HEK293 (cell line): ENCODE measurements around the gene CREB3L1.

ENCODE experiments used
- CTCF ChIA-PET: fragments of 350-600 bp; formaldehyde crosslinking; extraction: SDS; loops from one replicate; lab custom pipeline; 2021; ENCODE audit warnings: antibody characterized with exemption; lab: Yijun Ruan, JAX
- POLR2A ChIA-PET: fragments of 300-600 bp; formaldehyde crosslinking; extraction: SDS; loops from one replicate; lab custom pipeline; 2020; ENCODE audit warnings: antibody characterized with exemption, inconsistent platforms; lab: Yijun Ruan, JAX
- H3K27ac ChIP-seq: fragments of 200-500 bp; sonication (Bioruptor generic); 2 replicates; pipeline ENCODE4 v1.5.1; 2014; ENCODE audit warnings: low read depth, low read length, control low read depth, inconsistent platforms; ENCODE audit errors: extremely low read depth
- H3K36me3 ChIP-seq, 2 experiments: fragments of 200-500 bp in 1 of 2; sonication (Bioruptor generic) in 1 of 2; 1 replicate in 1 of 2; 2 replicates in 1 of 2; pipeline ENCODE4 v1.5.1; 2014 to 2017; ENCODE audit warnings: inconsistent platforms in 2 of 2, low read length in 2 of 2; ENCODE audit not compliant: control insufficient read depth in 2 of 2, insufficient read depth in 1 of 2
- H3K4me1 ChIP-seq: fragments of 200-500 bp; sonication (Bioruptor generic); 2 replicates; pipeline ENCODE4 v1.5.1; 2014; ENCODE audit warnings: mild to moderate bottlenecking, low read length, inconsistent platforms; ENCODE audit not compliant: control insufficient read depth, insufficient read depth
- H3K4me3 ChIP-seq: 2 replicates; pipeline ENCODE4 v1.5.1; 2011; ENCODE audit warnings: low read depth, mild to moderate bottlenecking, control low read depth, low read length, moderate library complexity
- H3K9me3 ChIP-seq: fragments of 200-500 bp; sonication (Bioruptor generic); 2 replicates; pipeline ENCODE4 v1.5.1; 2014; ENCODE audit warnings: low read depth, low read length, inconsistent platforms; ENCODE audit not compliant: control insufficient read depth, insufficient read depth
- IKZF3 ChIP-seq: fragments of 450-650 bp; IDR thresholded peaks from 2 replicates; pipeline ENCODE4 v1.5.0; 2018; ENCODE audit warnings: missing biosample characterization, mild to moderate bottlenecking, missing genetic modification characterization, moderate library complexity
- MZF1 ChIP-seq: fragments of 450-650 bp; formaldehyde crosslinking; IDR thresholded peaks from 2 replicates; pipeline ENCODE4 v1.5.1; 2017; ENCODE audit warnings: missing biosample characterization, missing genetic modification characterization, borderline replicate concordance
- SP3 ChIP-seq: fragments of 450-650 bp; formaldehyde crosslinking; IDR thresholded peaks from 2 replicates; pipeline ENCODE4 v1.5.1; 2016; ENCODE audit warnings: missing biosample characterization, missing genetic modification characterization
- TRIM28 ChIP-seq: IDR thresholded peaks from 2 replicates; pipeline ENCODE4 v1.6.1; 2011; ENCODE audit warnings: low read length, control low read depth, borderline replicate concordance
- ZBTB20 ChIP-seq: fragments of 450-650 bp; formaldehyde crosslinking; IDR thresholded peaks from 2 replicates; pipeline ENCODE4 v1.5.1; 2016; ENCODE audit warnings: missing biosample characterization, missing genetic modification characterization
- ZBTB48 ChIP-seq: fragments of 450-650 bp; formaldehyde crosslinking; IDR thresholded peaks from 2 replicates; pipeline ENCODE4 v1.5.1; 2016; ENCODE audit warnings: missing biosample characterization, missing genetic modification characterization
- ZFHX2 ChIP-seq: fragments of 450-650 bp; formaldehyde crosslinking; conservative IDR thresholded peaks from 2 replicates; pipeline ENCODE4 v1.5.1; 2016; ENCODE audit warnings: missing biosample characterization, missing genetic modification characterization
- ZNF175 ChIP-seq: fragments of 450-650 bp; formaldehyde crosslinking; IDR thresholded peaks from 2 replicates; pipeline ENCODE4 v1.5.1; 2016; ENCODE audit warnings: missing biosample characterization, missing genetic modification characterization
- ZNF19 ChIP-seq: fragments of 450-650 bp; formaldehyde crosslinking; IDR thresholded peaks from 2 replicates; pipeline ENCODE4; 2016; ENCODE audit warnings: missing biosample characterization, missing genetic modification characterization, low read depth
- ZNF239 ChIP-seq: fragments of 450-650 bp; formaldehyde crosslinking; IDR thresholded peaks from 2 replicates; pipeline ENCODE4 v1.5.1; 2016; ENCODE audit warnings: missing biosample characterization, missing genetic modification characterization
- ZNF24 ChIP-seq: fragments of 450-650 bp; formaldehyde crosslinking; IDR thresholded peaks from 2 replicates; pipeline ENCODE4 v1.5.1; 2016; ENCODE audit warnings: missing biosample characterization, missing genetic modification characterization
- ZNF324 ChIP-seq: fragments of 450-650 bp; formaldehyde crosslinking; IDR thresholded peaks from 2 replicates; pipeline ENCODE4 v1.5.1; 2016; ENCODE audit warnings: missing biosample characterization, missing genetic modification characterization
- ZNF394 ChIP-seq: fragments of 450-650 bp; formaldehyde crosslinking; IDR thresholded peaks from 2 replicates; pipeline ENCODE4 v1.5.1; 2016; ENCODE audit warnings: missing biosample characterization, missing genetic modification characterization, mild to moderate bottlenecking, moderate library complexity, borderline replicate concordance
- ZNF404 ChIP-seq: fragments of 450-650 bp; formaldehyde crosslinking; IDR thresholded peaks from 2 replicates; pipeline ENCODE4 v1.5.1; 2017; ENCODE audit warnings: missing biosample characterization, missing genetic modification characterization
- ZNF549 ChIP-seq: fragments of 450-650 bp; IDR thresholded peaks from 2 replicates; pipeline ENCODE4 v1.5.1; 2018; ENCODE audit warnings: missing biosample characterization, missing genetic modification characterization, mild to moderate bottlenecking, inconsistent platforms, moderate library complexity
- ZNF660 ChIP-seq: fragments of 450-650 bp; IDR thresholded peaks from 2 replicates; pipeline ENCODE4 v1.5.1; 2018; ENCODE audit warnings: missing biosample characterization, mild to moderate bottlenecking, missing genetic modification characterization
- ZNF830 ChIP-seq: fragments of 450-650 bp; IDR thresholded peaks from 2 replicates; pipeline ENCODE4 v1.5.0; 2018; ENCODE audit warnings: missing biosample characterization, missing genetic modification characterization, low read depth, mild to moderate bottlenecking, moderate library complexity
- ZSCAN30 ChIP-seq: fragments of 450-650 bp; IDR thresholded peaks from 2 replicates; pipeline ENCODE4 v1.5.1; 2018; ENCODE audit warnings: missing biosample characterization, mild to moderate bottlenecking, missing genetic modification characterization, moderate library complexity
- TF ChIP-seq, protein P1 (sequence below): fragments of 450-650 bp; formaldehyde crosslinking; IDR thresholded peaks from 2 replicates; pipeline ENCODE4 v1.5.1; 2016; ENCODE audit warnings: missing biosample characterization, missing genetic modification characterization
- TF ChIP-seq, protein P2 (sequence below): fragments of 450-650 bp; formaldehyde crosslinking; IDR thresholded peaks from 2 replicates; pipeline ENCODE4 v1.5.1; 2016; ENCODE audit warnings: missing biosample characterization, missing genetic modification characterization
- TF ChIP-seq, protein P3 (sequence below): fragments of 450-650 bp; formaldehyde crosslinking; IDR thresholded peaks from 2 replicates; pipeline ENCODE4 v1.5.1; 2017; ENCODE audit warnings: missing biosample characterization, missing genetic modification characterization
- TF ChIP-seq, protein P4 (sequence below): fragments of 450-650 bp; formaldehyde crosslinking; IDR thresholded peaks from 2 replicates; pipeline ENCODE4 v1.5.1; 2016; ENCODE audit warnings: missing biosample characterization, missing genetic modification characterization, borderline replicate concordance
- TF ChIP-seq, protein P5 (sequence below): fragments of 450-650 bp; formaldehyde crosslinking; IDR thresholded peaks from 2 replicates; pipeline ENCODE4 v1.5.1; 2016; ENCODE audit warnings: missing biosample characterization, missing genetic modification characterization

Gene CREB3L1

DNA sequence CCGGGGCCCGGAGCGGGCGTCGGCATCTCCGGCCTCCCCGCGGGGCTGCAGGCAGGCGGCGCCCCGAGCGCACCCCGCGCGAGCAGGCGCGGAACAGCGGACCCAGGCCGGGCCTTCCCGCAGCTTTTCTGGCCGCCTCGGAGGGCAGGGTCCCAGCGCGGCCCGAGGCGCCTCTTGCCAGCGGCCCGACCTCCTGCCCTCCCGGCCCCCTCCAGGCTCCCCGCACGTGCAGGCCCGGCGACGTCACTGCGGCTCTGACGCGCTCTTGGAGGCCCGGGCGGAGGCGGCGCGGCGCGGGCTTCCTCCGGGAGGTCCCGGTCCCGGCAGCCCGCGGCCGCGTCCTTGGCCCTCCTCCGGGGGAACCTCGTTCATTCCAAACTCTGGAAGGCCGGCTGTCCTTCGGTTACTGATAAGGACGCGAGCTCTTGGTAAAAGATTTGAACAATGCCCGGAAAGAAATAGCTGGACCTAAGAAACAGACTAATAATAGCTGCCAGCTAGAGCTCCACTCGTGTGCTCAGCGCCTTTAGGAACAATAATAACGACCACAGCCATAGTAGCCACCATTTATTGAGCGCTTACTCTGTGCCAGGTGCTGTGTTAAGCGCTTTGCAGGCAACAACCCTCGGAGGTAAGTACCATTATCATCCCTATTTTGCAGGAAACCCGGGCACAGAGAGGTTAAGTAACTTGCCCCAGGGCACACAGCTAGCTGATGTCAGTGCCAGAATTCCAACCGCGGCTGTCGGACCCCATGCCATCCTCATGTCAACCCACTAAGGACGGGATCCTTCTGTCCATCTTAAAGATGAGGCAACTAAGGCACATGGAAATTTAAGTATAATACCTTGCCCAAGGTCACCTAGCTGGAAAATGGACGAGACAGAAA lies 39.1 kb upstream of the CREB3L1 start (continued):
- TF ChIP-seq, protein P1, sequence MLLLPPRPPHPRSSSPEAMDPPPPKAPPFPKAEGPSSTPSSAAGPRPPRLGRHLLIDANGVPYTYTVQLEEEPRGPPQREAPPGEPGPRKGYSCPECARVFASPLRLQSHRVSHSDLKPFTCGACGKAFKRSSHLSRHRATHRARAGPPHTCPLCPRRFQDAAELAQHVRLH (tag by site-specific recombination) = peak; percentile 70
- no peak for TF ChIP-seq MZF1 (tag by site-specific recombination)
- TF ChIP-seq ZFHX2 (tag by site-specific recombination) = no peak
- no peak for TF ChIP-seq TRIM28
- TF ChIP-seq ZNF660 (tag by site-specific recombination) = no peak
- TF ChIP-seq ZBTB20 (tag by site-specific recombination) = no peak
- peak; percentile 39; the same call in 1 of the 2 replicates for TF ChIP-seq ZSCAN30 (tag by site-specific recombination)
- TF ChIP-seq ZNF24 (tag by site-specific recombination) = peak; percentile 17; the same call in 1 of the 2 replicates
- TF ChIP-seq, all 188 proteins: peak for 8

DNA sequence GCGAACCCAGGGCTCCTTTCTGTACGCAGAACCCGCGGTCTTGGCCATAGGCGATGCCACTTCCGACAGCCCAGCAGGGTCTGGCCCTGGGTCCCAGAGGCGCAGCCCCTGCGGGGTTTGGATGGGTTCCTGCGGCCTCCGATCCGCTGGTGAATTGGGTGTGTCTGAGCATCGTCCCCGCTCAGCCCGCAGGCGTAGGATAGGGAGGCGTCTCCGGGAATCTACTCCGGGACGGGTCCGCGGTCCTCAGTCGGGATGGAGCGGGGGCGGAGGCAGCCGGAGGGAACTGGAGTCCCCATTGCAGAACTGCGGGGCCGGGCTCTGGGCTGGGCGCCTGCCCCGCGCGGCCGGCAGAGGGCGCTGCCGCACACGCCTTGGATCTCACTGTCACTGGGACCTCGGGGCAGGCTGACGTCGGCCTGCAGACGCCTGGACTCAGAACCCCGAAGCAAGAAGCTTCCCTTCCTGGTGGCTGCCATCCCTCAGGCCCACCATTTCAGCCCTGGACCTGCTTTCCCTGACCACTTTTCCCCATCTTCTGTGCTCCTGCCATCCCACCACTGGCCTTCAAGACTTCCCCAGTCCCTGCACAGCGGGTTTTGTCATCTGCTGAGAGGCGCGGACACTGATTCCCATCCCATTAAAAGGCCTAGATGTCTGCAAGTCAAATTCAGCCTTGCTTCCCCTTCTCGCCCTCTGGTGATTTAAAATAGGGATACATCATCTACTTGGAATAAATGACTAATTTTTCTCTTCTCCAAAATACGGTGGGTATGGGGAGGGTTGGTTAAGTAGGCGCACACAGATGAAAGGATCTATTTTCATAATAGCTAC lies 38.3 kb upstream of the CREB3L1 start:
- ChIA-PET CTCF (interaction anchor here (0.6 to 19.5 kb wide), 61 partner anchors 9 to 397 kb away, joined by 3 to 451 read pairs (median 4); partner anchors contain the start of genes CREB3L1 and DGKZ), POLR2A (interaction anchor here (0.6 to 2.0 kb wide), 7 partner anchors 16 to 348 kb away, joined by 3 to 9 read pairs (median 4); no protein-coding TSS in a partner anchor)
- H3K36me3 ChIP-seq = no peaks in the 10 kb centered on the region
- peak overlapping the region; percentile 39 for H3K4me3 ChIP-seq
- H3K27ac ChIP-seq = no peak overlapping the region
- no peaks in the 10 kb centered on the region for H3K9me3 ChIP-seq
- peaks cover 2% of the 10 kb centered on the region; the same call in 1 of the 2 replicates for H3K4me1 ChIP-seq
- TF ChIP-seq ZBTB48 (tag by site-specific recombination) = no peak
- TF ChIP-seq ZNF549 (tag by site-specific recombination) = no peak
- no peak for TF ChIP-seq ZNF830
- TF ChIP-seq, protein P2, sequence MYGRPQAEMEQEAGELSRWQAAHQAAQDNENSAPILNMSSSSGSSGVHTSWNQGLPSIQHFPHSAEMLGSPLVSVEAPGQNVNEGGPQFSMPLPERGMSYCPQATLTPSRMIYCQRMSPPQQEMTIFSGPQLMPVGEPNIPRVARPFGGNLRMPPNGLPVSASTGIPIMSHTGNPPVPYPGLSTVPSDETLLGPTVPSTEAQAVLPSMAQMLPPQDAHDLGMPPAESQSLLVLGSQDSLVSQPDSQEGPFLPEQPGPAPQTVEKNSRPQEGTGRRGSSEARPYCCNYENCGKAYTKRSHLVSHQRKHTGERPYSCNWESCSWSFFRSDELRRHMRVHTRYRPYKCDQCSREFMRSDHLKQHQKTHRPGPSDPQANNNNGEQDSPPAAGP (tag by site-specific recombination) = 0 out of 2 replicates have a peak, but pooled peaks have one; percentile 4
- TF ChIP-seq, protein P3, sequence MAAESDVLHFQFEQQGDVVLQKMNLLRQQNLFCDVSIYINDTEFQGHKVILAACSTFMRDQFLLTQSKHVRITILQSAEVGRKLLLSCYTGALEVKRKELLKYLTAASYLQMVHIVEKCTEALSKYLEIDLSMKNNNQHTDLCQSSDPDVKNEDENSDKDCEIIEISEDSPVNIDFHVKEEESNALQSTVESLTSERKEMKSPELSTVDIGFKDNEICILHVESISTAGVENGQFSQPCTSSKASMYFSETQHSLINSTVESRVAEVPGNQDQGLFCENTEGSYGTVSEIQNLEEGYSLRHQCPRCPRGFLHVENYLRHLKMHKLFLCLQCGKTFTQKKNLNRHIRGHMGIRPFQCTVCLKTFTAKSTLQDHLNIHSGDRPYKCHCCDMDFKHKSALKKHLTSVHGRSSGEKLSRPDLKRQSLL (tag by site-specific recombination) = peak; percentile 76
- TF ChIP-seq, protein P4, sequence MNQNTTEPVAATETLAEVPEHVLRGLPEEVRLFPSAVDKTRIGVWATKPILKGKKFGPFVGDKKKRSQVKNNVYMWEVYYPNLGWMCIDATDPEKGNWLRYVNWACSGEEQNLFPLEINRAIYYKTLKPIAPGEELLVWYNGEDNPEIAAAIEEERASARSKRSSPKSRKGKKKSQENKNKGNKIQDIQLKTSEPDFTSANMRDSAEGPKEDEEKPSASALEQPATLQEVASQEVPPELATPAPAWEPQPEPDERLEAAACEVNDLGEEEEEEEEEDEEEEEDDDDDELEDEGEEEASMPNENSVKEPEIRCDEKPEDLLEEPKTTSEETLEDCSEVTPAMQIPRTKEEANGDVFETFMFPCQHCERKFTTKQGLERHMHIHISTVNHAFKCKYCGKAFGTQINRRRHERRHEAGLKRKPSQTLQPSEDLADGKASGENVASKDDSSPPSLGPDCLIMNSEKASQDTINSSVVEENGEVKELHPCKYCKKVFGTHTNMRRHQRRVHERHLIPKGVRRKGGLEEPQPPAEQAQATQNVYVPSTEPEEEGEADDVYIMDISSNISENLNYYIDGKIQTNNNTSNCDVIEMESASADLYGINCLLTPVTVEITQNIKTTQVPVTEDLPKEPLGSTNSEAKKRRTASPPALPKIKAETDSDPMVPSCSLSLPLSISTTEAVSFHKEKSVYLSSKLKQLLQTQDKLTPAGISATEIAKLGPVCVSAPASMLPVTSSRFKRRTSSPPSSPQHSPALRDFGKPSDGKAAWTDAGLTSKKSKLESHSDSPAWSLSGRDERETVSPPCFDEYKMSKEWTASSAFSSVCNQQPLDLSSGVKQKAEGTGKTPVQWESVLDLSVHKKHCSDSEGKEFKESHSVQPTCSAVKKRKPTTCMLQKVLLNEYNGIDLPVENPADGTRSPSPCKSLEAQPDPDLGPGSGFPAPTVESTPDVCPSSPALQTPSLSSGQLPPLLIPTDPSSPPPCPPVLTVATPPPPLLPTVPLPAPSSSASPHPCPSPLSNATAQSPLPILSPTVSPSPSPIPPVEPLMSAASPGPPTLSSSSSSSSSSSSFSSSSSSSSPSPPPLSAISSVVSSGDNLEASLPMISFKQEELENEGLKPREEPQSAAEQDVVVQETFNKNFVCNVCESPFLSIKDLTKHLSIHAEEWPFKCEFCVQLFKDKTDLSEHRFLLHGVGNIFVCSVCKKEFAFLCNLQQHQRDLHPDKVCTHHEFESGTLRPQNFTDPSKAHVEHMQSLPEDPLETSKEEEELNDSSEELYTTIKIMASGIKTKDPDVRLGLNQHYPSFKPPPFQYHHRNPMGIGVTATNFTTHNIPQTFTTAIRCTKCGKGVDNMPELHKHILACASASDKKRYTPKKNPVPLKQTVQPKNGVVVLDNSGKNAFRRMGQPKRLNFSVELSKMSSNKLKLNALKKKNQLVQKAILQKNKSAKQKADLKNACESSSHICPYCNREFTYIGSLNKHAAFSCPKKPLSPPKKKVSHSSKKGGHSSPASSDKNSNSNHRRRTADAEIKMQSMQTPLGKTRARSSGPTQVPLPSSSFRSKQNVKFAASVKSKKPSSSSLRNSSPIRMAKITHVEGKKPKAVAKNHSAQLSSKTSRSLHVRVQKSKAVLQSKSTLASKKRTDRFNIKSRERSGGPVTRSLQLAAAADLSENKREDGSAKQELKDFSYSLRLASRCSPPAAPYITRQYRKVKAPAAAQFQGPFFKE (tag by site-specific recombination) = no peak
- peak; percentile 71; the same call in 1 of the 2 replicates for TF ChIP-seq ZNF324
- TF ChIP-seq ZNF19 = no peak
- TF ChIP-seq, protein P5, sequence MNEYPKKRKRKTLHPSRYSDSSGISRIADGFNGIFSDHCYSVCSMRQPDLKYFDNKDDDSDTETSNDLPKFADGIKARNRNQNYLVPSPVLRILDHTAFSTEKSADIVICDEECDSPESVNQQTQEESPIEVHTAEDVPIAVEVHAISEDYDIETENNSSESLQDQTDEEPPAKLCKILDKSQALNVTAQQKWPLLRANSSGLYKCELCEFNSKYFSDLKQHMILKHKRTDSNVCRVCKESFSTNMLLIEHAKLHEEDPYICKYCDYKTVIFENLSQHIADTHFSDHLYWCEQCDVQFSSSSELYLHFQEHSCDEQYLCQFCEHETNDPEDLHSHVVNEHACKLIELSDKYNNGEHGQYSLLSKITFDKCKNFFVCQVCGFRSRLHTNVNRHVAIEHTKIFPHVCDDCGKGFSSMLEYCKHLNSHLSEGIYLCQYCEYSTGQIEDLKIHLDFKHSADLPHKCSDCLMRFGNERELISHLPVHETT (tag by site-specific recombination) = peak; percentile 21; the same call in 1 of the 2 replicates
- peak; percentile 92 for TF ChIP-seq IKZF3 (tag by site-specific recombination)
- no peak for TF ChIP-seq ZNF404 (tag by site-specific recombination)
- 0 out of 2 replicates have a peak, but pooled peaks have one; percentile 24 for TF ChIP-seq ZNF394 (tag by site-specific recombination)
- peak; percentile 37; the same call in 1 of the 2 replicates for TF ChIP-seq SP3 (tag by site-specific recombination)
- no peak for TF ChIP-seq ZNF239 (tag by site-specific recombination)
- peak; percentile 40 for TF ChIP-seq ZNF660 (tag by site-specific recombination)
- TF ChIP-seq MZF1 (tag by site-specific recombination) = no peak
- TF ChIP-seq ZNF175 (tag by site-specific recombination) = no peak
- TF ChIP-seq ZFHX2 (tag by site-specific recombination) = peak; percentile 78
